ENCODE measurements around the gene TMEM43.

Gene TMEM43

GRCh38 chr3:14154895-14155440 is 30.1 kb downstream of the TMEM43 start:
- no peak overlapping the region for H3K4me3 ChIP-seq (ENCODE audit: low read depth, low read length)
- DNase-seq (ENCODE audit: low read depth), result peak; percentile 31
- no peak for TF ChIP-seq POLR2A (IDR thresholded peaks at IDR 0.05; ENCODE audit: extremely low read depth, insufficient read length)
- TF ChIP-seq, protein P1, sequence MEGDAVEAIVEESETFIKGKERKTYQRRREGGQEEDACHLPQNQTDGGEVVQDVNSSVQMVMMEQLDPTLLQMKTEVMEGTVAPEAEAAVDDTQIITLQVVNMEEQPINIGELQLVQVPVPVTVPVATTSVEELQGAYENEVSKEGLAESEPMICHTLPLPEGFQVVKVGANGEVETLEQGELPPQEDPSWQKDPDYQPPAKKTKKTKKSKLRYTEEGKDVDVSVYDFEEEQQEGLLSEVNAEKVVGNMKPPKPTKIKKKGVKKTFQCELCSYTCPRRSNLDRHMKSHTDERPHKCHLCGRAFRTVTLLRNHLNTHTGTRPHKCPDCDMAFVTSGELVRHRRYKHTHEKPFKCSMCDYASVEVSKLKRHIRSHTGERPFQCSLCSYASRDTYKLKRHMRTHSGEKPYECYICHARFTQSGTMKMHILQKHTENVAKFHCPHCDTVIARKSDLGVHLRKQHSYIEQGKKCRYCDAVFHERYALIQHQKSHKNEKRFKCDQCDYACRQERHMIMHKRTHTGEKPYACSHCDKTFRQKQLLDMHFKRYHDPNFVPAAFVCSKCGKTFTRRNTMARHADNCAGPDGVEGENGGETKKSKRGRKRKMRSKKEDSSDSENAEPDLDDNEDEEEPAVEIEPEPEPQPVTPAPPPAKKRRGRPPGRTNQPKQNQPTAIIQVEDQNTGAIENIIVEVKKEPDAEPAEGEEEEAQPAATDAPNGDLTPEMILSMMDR (IDR thresholded peaks at IDR 0.05; ENCODE audit: low read depth, low read length), result no peak
- TF ChIP-seq MYC (IDR thresholded peaks at IDR 0.05; ENCODE audit: low read depth, low read length), result no peak
- TF ChIP-seq, protein P2, sequence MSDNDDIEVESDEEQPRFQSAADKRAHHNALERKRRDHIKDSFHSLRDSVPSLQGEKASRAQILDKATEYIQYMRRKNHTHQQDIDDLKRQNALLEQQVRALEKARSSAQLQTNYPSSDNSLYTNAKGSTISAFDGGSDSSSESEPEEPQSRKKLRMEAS (IDR thresholded peaks at IDR 0.05; ENCODE audit: low read depth, low read length), result no peak

- DNase-seq (ENCODE audit: low read depth), result no peak
- TF ChIP-seq, protein P1 (IDR thresholded peaks at IDR 0.05; ENCODE audit: low read depth, low read length), result no peak
- TF ChIP-seq, protein P2 (IDR thresholded peaks at IDR 0.05; ENCODE audit: low read depth, low read length), result no peak
- TF ChIP-seq MYC (IDR thresholded peaks at IDR 0.05; ENCODE audit: low read depth, low read length) (no peak), POLR2A (IDR thresholded peaks at IDR 0.05; ENCODE audit: extremely low read depth, insufficient read length) (no peak)
- no peak overlapping the region for H3K4me3 ChIP-seq (ENCODE audit: low read depth, low read length)
Observed at GRCh38 chr3:14156201-14156600, 31.3 kb downstream of the TMEM43 start.

- H3K4me3 ChIP-seq (ENCODE audit: low read depth, low read length), result no peak overlapping the region
- DNase-seq (ENCODE audit: low read depth), result no peak
- TF ChIP-seq, protein P1 (IDR thresholded peaks at IDR 0.05; ENCODE audit: low read depth, low read length), result no peak
- TF ChIP-seq, protein P2 (IDR thresholded peaks at IDR 0.05; ENCODE audit: low read depth, low read length), result no peak
- TF ChIP-seq MYC (IDR thresholded peaks at IDR 0.05; ENCODE audit: low read depth, low read length) (no peak), POLR2A (IDR thresholded peaks at IDR 0.05; ENCODE audit: extremely low read depth, insufficient read length) (no peak)
Observed at GRCh38 chr3:14156843-14157561, 32.1 kb downstream of the TMEM43 start.

- TF ChIP-seq MYC (IDR thresholded peaks at IDR 0.05; ENCODE audit: low read depth, low read length) (no peak), POLR2A (IDR thresholded peaks at IDR 0.05; ENCODE audit: extremely low read depth, insufficient read length) (no peak)
- TF ChIP-seq, protein P1 (IDR thresholded peaks at IDR 0.05; ENCODE audit: low read depth, low read length), result no peak
- TF ChIP-seq, protein P2 (IDR thresholded peaks at IDR 0.05; ENCODE audit: low read depth, low read length), result no peak
- DNase-seq (ENCODE audit: low read depth), result no peak
- no peak overlapping the region for H3K4me3 ChIP-seq (ENCODE audit: low read depth, low read length)
Observed at GRCh38 chr3:14157951-14158350, 33.1 kb downstream of the TMEM43 start.

GRCh38 chr3:14158370-14158769 is 33.5 kb downstream of the TMEM43 start:
- no peak for DNase-seq (ENCODE audit: low read depth)
- TF ChIP-seq, protein P1 (IDR thresholded peaks at IDR 0.05; ENCODE audit: low read depth, low read length), result no peak
- TF ChIP-seq MYC (IDR thresholded peaks at IDR 0.05; ENCODE audit: low read depth, low read length), result no peak
- TF ChIP-seq, protein P2 (IDR thresholded peaks at IDR 0.05; ENCODE audit: low read depth, low read length), result no peak
- no peak for TF ChIP-seq POLR2A (IDR thresholded peaks at IDR 0.05; ENCODE audit: extremely low read depth, insufficient read length)
- no peak overlapping the region for H3K4me3 ChIP-seq (ENCODE audit: low read depth, low read length)

All from NB4 (cell line).